HG02981 (cell line): ENCODE results near the gene WNK4.
"Not testable (repeated sequence)": the region's sequence is repeated elsewhere in the genome, so short reads cannot be mapped to it uniquely, and the experiment has no call there.

Experiments used
- ATAC-seq: cut with Tn5 transposase; IDR thresholded peaks from one replicate; pipeline ENCODE4 v1.9.1; 2021; ENCODE audit warnings: mild to moderate bottlenecking, moderate library complexity; ENCODE audit not compliant: unreplicated experiment

WNK4 gene

GRCh38 chr17:42769964-42770363, 10.4 kb upstream of the WNK4 start:
- not testable (repeated sequence) for ATAC-seq

GRCh38 chr17:42772945-42773289, 7.5 kb upstream of the WNK4 start:
- ATAC-seq: no peak

GRCh38 chr17:42773290-42774035, 6.9 kb upstream of the WNK4 start, which contains the start of gene VPS25:
VPS25 (plus strand) TSS chr17:42773449; CDS start chr17:42773476, 27 bp downstream.
- ATAC-seq: peak; percentile 71

DNA sequence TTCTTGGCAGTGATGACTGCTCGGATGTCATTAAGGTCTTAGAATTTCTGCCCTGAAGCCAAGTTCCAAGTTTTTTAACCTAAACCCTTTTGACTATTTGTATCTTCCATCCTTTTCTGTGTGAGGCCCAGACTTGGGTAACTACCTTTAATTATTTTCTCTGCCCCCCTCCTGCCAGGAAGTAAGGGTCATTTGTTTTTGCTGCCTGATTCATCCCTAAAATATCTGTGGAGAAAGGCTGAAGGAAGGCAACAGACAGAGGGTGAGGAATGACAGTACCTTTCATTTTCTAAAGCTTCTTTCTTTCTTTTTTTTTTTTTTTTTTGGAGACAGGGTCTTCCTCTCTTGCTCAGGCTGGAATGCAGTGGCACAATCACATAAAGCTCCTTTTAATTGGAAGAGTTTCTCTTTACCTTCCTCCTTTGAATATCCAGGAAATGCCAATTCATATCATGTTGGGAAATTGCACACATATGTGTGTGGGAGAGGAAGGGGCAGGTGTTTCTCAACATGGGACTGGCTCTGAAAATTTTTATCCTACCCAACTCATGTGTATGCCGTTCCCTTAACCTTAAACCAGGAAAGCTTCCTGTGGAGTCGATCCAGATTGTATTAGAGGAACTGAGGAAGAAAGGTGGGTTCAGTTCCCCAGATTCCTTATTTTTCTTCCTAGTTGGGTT, 6.2 kb upstream of the WNK4 start:
- no peak for ATAC-seq

- no peak for ATAC-seq
These were observed 4.8 kb upstream of the WNK4 start for GRCh38 chr17:42775534-42776098.

DNA sequence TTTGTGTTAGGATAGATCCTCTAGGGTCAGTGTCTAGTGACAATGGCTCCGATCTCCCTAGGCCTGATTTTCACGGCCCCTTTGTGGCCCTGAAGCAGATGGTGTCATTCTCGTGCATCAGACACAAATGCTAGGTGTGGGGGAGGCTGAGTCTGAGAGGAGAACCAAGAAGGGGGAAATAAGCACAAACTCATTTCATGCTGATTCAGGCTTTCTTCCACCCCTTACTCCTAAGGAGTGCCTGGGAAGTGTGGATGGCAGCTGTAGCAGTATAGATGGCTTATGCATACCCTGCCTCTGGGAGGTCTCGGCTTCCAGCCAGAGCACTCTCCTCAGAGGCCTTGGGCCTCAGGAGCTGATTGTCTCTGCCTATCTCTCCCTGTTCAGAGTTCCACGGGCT, 1.8 kb upstream of the WNK4 start:
- no peak for ATAC-seq

GRCh38 chr17:42779304-42779935, 990 bp upstream of the WNK4 start:
- no peak for ATAC-seq

DNA sequence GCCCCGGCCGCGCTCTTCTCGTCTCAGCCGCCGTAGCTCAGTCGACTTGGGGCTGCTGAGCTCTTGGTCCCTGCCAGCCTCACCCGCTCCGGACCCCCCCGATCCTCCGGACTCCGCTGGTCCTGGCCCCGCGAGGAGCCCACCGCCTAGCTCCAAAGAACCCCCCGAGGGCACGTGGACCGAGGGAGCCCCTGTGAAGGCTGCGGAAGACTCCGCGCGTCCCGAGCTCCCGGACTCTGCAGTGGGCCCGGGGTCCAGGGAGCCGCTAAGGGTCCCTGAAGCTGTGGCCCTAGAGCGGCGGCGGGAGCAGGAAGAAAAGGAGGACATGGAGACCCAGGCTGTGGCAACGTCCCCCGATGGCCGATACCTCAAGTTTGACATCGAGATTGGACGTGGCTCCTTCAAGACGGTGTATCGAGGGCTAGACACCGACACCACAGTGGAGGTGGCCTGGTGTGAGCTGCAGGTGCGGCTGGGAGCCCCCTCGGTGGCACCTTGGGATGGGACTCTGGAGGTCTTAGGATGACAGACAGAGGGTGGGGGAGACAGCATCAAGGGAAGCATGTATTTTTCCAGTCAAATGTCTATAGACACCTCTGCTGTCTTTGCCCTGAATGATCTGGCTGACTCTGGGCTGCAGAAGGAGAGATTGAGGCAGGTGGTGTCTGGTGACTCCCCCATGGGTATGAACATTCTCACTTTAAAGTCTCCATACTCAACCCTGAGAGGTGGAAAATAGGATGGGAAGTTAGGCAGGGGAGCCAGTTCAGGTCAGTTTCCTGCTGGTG, 635 bp downstream of the WNK4 start:
- ATAC-seq: no peak

DNA sequence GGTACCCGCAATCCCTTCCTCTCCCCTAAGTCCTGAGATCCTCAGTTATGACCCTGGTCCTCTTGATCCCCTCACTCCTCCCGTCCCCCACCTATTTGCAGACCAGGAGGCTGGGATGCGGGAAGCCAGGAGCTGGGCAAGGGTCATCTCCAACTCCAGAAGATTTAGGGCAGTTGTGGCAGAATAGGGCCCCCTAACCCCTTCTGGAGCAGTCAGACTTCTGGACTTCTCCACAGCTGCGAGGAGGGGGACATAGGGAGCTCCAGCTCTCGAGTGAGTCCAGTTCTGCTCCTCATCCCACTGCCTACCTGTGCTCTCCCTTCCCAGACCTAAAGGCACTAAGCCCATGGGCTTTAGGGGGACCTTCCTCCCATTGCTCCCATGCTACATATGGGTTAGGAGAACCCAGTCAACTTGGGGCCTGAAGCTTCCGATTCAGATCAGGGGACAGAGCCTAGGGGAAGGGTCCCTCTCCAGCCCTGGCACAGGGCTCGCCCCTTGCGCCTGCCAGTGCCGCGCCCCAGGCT, 1.3 kb downstream of the WNK4 start:
- no peak for ATAC-seq

DNA sequence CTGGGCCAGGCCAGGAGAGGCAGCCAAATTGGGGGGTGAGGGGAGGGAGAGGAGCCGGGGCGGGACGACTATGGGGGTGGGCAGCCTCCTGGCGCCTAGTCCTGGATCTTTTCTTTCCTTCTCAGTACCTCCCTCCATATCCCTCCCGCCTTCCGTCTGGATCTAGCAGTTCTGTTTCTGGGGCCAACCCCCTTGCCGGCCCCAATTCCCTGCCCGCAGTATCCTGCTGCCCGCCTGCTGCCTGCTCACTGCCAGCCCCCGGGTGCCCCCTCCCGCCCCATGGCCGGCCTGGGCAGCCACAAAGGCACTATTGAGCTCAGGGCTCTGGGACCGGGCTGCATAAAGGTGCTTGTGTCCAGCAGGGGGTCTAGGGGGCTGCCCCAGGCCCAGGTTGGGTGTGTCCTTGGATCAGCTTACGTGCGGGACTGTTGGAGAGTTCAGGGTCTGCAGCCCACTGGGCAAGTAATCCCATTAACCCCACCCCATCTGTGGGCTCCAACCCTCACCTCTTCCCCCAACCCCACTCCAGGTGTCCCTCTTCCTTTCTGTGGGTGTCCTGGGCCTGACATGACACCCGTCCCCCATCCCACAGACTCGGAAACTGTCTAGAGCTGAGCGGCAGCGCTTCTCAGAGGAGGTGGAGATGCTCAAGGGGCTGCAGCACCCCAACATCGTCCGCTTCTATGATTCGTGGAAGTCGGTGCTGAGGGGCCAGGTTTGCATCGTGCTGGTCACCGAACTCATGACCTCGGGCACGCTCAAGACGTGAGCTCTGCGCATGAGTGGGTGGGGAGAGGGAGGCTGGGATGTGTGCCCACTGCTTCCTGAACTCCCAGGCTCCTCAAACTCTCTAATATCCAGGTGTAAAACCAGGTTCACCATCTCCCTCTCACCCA, 2.0 kb downstream of the WNK4 start:
- ATAC-seq: no peak

GRCh38 chr17:42783062-42783790, 2.8 kb downstream of the WNK4 start:
- ATAC-seq: no peak

DNA sequence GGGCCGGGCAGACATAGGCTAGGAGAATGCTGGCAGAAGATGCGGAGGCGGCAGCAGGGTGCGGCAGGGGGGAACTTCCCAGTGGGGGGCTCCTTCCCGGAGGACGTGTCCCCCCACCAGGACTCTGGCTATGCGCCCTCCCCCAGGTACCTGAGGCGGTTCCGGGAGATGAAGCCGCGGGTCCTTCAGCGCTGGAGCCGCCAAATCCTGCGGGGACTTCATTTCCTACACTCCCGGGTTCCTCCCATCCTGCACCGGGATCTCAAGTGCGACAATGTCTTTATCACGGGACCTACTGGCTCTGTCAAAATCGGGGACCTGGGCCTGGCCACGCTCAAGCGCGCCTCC, 3.4 kb downstream of the WNK4 start:
- no peak for ATAC-seq

DNA sequence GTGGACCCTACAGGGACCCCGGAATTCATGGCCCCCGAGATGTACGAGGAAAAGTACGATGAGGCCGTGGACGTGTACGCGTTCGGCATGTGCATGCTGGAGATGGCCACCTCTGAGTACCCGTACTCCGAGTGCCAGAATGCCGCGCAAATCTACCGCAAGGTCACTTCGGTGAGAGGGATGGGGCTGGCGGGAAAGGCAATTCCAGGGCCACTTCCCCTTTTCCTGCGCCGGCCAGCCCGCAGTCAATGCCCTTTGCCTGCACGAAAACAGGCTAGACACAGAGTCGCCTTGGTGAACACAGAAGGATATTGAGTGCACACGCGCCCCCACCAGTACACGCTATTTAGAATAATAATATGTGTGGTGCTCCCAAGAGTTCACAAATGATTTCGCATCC, 4.0 kb downstream of the WNK4 start:
- ATAC-seq: no peak

DNA sequence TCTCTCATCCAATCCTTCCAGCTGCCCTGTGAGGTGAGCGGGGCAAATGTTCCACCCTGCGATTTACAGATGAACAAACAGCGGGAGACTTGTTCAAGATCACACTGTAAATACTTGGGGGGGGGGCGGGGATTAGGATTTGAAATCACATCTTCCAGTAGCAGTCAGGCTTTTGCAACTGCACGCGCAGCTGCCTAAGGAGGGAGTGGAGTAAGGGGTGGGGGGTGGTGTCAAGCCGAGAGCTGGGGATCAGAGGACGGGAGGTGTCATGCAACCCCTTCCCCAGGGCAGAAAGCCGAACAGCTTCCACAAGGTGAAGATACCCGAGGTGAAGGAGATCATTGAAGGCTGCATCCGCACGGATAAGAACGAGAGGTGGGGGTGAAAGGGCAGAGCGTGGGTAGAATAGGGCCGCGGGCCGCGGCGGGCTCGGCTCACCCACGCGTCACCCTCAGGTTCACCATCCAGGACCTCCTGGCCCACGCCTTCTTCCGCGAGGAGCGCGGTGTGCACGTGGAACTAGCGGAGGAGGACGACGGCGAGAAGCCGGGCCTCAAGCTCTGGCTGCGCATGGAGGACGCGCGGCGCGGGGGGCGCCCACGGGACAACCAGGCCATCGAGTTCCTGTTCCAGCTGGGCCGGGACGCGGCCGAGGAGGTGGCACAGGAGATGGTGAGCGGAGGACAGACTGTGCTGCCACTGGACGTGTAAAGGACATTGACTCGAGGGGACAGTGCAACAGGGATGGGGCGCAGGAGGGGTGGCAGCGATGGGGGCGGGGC, 4.6 kb downstream of the WNK4 start:
- ATAC-seq: no peak

DNA sequence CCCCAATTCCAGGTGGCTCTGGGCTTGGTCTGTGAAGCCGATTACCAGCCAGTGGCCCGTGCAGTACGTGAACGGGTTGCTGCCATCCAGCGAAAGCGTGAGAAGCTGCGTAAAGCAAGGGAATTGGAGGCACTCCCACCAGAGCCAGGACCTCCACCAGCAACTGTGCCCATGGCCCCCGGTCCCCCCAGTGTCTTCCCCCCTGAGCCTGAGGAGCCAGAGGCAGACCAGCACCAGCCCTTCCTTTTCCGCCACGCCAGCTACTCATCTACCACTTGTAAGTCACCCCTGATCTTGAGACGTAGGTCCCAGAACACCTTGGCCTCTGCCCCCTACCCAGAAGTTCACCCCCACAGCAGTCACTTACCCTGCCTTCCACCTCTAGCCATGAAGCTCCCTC, 6.9 kb downstream of the WNK4 start:
- no peak for ATAC-seq

GRCh38 chr17:42791948-42792347, 11.5 kb downstream of the WNK4 start:
- no peak for ATAC-seq

- ATAC-seq: no peak
These were observed 12.1 kb downstream of the WNK4 start for GRCh38 chr17:42792545-42792944.

DNA sequence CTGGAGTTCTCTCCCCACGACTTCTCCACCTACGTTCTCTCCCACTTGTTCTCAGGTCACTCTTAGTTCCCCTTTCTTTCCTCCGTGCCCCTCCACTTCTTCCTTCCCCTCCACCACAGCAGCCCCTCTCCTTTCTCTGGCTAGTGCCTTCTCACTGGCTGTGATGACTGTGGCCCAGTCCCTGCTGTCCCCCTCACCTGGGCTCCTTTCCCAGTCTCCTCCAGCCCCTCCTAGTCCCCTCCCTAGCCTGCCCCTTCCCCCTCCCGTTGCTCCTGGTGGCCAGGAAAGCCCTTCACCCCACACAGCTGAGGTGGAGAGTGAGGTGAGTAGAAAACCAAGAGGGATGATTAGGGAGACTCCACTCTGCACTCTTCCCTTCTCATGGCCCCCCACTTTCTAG, 14.7 kb downstream of the WNK4 start:
- ATAC-seq: no peak
